SK-N-MC (cell line): ENCODE data around the gene ATF7IP2.

Experiments
- EZH2 ChIP-seq: fragments of 200-600 bp; sonication (generic); IDR thresholded peaks from one replicate; pipeline ENCODE4 v1.6.1; 2017; ENCODE audit warnings: antibody characterized with exemption
- FOXP2 ChIP-seq: optimal IDR thresholded peaks from 2 replicates; pipeline ENCODE3; 2011; ENCODE audit warnings: mild to moderate bottlenecking, moderate library complexity; ENCODE audit not compliant: insufficient read depth; ENCODE audit errors: extremely low read length, control extremely low read depth
- POLR2AphosphoS5 ChIP-seq: IDR thresholded peaks from 2 replicates; pipeline ENCODE4 v1.6.1; 2012; ENCODE audit warnings: mild to moderate bottlenecking, low read depth, low read length, borderline replicate concordance

DNA sequence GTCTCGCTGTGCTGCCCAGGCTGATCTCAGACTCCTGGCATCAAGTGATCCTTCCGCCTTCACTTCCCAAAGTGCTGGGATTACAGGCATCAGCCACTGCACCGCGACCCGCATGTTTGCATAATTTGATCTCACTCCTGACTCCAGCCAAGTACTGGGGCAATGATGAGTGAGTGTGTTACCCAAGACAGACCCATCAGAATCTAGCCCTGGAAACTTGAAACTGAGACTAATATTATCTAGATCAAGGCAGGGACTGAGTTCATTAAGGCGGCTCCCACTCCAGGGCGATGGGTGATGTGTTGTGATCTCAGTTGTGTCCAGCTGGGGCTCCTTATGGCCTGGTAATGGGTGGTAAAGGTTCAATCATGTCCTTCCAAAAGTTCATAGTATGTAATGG, 141.1 kb downstream of the ATF7IP2 start:
- TF ChIP-seq POLR2AphosphoS5 (no peak), EZH2 (no peak), FOXP2 (no peak)
